ENCODE data around the gene RTN4R.

Gene RTN4R

DNA sequence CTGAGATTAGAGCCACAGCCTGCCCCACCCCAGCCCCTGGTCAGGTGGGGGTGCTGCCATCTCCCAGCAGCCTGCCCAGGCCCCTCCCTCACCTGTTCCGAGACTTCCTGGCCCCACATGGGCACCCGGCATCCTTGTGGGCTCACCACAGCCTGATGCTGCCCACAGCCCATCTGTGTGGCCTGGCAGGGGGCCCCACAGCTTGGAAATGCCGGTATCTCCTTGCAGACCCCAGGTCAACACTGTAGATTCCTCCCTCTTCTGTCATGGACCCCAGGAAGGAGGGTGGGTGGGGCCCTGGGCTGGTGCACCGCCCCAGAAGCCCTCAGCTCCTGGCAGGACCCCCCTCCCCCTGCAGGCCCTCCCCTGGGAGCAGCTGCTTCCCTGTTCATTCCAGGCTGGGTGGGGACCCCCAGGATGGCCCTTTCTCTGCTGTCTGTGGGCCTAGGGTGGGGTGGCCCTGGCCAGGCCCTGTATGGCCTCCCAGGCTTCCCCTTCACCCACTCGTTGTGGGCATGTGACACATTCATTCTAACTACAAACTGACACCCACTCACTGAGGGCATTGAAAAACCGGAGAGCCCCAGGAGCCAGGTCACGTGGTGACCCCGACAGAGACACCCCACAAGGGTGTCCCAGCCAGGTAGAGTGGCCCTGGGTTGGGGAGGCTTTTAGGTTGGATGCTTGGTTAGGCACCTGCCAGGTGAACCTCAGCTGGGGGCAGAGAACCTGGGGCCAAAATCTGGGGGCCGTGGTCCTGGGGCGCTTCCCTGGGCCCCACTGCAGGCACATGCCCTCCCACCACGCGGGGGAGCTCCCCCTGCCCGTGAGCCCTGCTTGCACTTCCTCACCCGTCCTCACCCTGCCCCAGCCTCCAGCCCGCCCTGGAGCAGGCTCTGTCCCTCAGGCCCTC is 73.2 kb downstream of the RTN4R start:
- DNase-seq = no peak

DNA sequence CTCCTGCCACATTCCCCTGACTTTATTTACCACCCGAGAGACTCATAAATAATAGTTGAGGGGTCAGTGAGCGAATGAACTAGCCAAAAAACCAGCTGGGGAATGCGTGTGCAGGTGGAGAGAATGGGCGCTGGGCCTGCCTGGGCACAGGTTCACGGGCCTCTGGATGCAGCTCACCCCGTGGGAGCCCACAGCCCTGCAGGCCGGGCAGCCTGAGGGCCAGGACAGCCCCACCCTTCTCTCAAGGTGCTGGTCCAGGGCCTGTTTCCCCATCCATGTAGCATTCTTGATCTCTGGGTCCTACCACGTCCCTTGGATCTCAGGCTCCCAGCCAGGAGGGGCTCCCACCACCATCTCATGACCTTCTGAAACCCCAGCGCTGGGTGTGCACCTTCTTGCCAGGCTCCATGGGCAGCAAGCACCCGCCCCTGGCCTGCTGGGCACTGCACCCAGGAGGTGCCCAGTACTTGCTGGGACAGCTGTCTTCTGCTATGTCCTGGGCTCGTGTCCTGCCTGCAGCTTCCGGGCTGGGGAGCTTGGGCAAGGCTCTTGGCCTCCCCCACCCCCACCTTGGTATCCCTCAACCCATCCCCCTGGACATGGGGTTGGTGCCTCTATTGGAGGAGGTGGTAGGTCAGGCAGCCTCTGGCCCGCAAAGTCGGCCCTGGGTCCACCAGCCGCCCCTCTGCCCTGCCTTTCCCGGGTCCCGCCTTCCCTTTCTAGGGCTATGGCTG is 74.2 kb downstream of the RTN4R start:
- no peak for DNase-seq

DNA sequence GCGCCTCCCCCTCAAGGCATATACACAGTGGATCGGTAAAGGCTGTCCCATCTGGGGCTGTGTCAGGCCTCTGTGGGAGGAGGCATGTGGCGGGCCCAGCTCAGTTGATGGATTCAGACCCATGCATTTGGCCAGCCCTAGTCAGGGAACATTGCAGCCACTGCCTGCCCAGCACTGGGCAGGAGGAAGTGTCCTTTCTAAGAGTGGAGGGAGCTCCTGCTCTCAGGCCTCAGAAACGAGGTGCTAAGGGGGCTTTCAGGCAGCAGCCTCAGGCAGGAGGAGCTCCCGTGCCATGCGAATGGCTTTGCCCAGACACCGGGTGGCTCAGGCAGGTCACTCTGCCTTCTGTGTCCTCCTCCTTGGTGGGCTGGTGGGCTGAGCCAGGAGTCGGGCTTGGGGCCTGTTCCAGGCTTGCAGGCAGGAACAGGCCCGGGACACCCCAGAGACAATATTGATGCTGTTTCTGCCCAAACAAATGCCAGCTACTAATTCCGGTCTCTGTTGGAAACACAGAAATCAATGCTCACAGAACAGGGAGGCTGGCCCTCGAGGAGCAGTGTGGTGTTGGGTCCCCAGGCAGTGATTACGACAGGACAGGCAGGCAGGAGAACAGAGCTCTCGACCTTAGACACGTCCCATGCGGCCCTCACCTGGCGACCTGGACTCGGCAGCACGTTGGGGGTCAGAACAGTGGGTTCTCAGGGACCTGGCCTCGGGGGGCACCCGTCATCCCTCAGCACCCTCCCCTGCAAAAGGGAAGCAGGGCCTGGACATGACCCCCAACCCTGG is 75.0 kb downstream of the RTN4R start:
- DNase-seq = no peak

DNA sequence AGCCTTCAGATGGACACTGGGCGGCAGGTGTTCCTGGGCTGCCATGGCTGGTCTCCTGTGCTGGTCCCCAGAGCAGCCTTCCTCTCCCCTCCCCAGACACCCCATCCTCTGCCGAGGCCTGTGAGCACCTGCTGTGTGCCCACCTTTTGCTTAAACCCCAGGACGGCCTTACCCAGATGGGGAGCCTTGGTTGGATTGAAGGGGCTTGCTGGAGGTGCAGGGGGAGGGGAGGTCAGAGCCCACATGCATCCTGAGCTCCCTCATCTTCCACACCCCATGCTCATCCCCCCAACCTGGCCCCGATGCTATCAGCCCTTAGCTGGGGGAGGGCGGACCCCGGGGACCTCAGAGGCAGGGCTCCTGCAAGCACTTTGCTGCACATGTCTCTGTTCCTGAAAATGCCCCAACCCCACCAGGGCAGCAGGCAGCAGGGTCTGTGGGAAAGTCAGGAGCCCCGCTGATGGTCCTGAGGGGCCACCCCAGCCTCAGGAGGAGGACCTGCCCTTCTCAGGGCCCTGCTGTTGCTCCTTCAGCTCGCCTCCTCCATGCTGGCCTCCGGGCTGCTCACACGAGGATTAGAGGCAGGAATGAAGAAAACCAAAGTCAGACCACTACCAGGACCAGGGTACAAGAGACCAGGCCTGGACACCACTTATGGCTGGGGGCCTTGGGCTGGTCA is 75.7 kb downstream of the RTN4R start:
- no peak for DNase-seq

DNA sequence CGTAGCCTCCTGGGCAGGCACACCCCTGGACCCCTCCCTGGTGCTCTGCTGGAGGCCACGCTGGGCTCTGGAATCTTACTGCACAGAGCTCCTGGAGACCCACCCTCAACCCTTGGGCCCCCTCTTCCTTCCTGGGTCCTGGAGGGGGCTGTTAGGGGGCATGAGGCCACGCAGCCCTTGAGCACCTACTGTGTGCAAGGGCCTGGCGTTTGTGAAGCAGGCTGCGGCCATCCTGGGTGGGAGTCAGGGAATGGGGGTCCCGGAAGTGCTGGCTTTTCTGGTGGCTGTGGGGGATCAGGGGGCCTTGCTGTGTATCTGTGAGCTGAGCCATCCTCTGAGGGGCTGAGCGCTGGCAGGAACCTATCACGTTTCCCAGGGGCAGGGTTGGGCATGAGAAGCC is 76.3 kb downstream of the RTN4R start:
- no peak for DNase-seq

Measured in eye (tissue), 1 donor.